Choroid plexus epithelial cell (primary cell): ENCODE measurements around the gene SMC1B.

Source experiments
- DNase-seq: peaks from one replicate; pipeline ENCODE4 v3.0.0-alpha.2; 2010; ENCODE audit warnings: low read depth
- H3K4me3 ChIP-seq: 2 replicates; pipeline ENCODE4 v1.5.1; 2011; ENCODE audit warnings: low read depth, mild to moderate bottlenecking, control low read depth, low read length, moderate library complexity
- CTCF ChIP-seq: conservative IDR thresholded peaks from 2 replicates; pipeline ENCODE4 v1.5.1; 2011; ENCODE audit warnings: low read depth, mild to moderate bottlenecking, control low read depth, inconsistent platforms, low read length, moderate library complexity

The SMC1B gene

GRCh38 chr22:45314786-45315185, 98.6 kb downstream of the SMC1B start:
- no peak for TF ChIP-seq CTCF
- no peak for DNase-seq

GRCh38 chr22:45314054-45314721, 99.2 kb downstream of the SMC1B start:
- no peak for TF ChIP-seq CTCF
- H3K4me3 ChIP-seq, result no peak overlapping the region
- DNase-seq, result no peak

More at GRCh38 chr22:45314786-45315185, 98.6 kb downstream of the SMC1B start:
- no peak overlapping the region for H3K4me3 ChIP-seq

GRCh38 chr22:45312856-45313255, 100.5 kb downstream of the SMC1B start:
- DNase-seq, result no peak
- H3K4me3 ChIP-seq, result no peak overlapping the region
- no peak for TF ChIP-seq CTCF

- DNase-seq, result no peak
- no peak for TF ChIP-seq CTCF
- no peak overlapping the region for H3K4me3 ChIP-seq
Observed at GRCh38 chr22:45312415-45312814, 101.0 kb downstream of the SMC1B start.

- no peak for TF ChIP-seq CTCF
- H3K4me3 ChIP-seq, result peak overlapping the region; percentile 81
- no peak for DNase-seq
Observed at GRCh38 chr22:45310977-45311531, 102.3 kb downstream of the SMC1B start.

GRCh38 chr22:45310331-45310976, 102.9 kb downstream of the SMC1B start:
- DNase-seq, result no peak
- no peak for TF ChIP-seq CTCF
- peak overlapping the region; percentile 81 for H3K4me3 ChIP-seq
